Measurements from ENCODE around the gene CNTN6.

CNTN6 gene

DNA sequence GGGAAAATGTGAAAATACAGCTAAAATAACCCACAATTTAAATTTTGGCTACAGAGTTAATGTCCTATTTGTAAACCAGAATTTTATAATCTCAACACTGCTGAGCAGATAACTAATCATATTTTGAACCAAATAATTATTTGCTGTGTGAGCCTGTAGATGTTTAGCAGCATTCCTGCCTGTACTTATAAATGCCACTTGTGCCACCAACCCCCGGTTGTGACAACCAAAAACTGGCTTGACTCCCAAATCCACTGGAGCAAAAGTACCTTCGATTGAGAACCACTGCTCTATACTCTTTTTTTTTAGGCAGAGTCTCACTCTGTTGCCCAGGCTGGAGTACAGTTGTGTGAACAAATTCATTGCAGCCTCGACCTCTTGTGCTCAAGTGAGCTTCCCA lies 78.5 kb downstream of the CNTN6 start:
- in situ Hi-C loops (cut with MboI; ENCODE audit: low sequenced_read_pairs) = no loop called here

DNA sequence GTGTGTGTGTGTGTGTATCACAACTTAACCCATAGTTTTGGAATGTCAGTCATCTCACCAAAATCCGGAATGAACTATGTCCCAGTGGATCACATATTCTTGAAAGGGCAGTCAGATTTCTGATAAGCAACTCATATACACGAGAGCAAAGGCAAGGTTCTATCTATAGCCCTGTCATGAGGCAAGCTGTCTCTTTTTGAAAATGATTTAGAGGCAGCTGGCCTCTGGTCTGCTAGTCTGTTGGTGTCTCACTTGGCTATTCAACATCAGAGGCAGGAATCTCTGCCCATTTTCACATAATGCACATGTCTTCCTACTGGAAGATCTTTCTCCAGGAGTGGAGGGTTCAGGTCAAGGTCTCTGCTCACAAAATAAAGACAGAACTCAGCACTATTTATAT lies 79.8 kb downstream of the CNTN6 start:
- in situ Hi-C loops (cut with MboI; ENCODE audit: low sequenced_read_pairs) = no loop called here

DNA sequence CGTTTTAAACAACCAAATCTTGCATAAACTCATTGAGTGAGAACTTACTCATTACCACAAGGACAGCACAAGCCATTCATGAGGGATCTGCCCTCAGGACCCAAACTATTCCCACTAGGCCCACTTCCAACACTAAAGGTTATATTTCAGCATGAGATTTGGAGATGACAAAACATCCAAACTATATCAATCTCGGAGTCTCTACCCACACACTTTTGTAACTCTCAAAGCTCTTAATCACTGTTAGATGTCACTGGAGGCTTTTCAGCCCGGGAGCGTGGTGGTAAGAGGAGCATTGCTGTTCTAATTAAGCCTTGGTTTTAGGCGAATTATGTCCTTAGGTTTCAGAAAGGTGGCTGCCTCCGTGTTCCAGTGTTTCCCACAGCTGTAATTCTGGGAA lies 86.3 kb downstream of the CNTN6 start:
- in situ Hi-C loops (cut with MboI; ENCODE audit: low sequenced_read_pairs) = no loop called here

DNA sequence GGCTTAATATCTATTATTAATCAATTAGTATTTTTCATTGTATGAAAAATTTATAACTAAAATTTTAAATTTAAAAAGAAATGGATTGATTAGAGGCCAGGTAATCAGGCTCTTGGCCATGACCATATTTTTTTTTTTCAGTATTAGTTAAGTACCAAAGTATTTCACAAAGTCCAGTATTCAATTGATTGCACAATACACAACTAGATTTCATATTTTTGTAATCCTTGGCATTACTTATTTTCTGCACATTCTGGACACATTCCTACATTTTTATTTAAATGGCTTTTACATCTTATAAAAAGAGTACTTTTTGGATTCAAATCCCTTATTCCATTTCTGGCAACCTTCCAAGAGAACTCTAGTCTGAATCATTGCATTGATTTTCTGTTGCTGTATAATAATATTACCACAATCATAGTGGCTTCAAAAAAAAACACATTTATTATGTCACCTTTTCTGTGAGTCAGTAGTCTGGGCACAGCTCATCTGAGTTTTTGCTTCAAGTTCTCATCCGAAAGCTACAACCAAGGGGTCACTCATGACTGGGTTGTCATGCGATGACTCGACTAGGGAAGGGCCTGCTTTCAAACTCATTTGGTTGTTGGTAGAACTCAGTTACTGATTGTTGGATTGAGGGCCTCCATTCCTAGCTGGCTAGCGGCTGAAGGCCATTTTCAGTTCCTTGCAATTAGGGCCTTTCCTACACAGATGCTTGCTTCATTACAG lies 90.7 kb downstream of the CNTN6 start:
- in situ Hi-C loops (cut with MboI; ENCODE audit: low sequenced_read_pairs) = no loop called here

DNA sequence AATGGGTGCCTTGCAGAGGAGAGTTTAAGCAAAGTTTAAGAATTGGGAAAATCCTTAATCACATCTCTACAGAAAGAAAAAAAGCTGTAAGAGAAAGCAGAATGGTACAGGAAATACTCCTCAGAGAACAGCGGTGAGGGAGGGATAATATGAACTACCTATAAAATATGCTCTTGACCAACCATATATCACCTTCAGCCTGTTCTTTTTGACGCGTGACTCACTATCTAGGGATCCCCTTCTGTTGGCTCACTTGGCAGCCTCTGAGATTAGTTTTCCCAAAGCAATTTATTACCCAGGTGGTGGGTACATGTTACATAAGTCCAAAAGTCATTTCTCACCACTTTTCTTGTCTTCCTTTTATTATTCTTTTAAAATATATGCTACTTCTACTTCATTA lies 97.7 kb downstream of the CNTN6 start:
- in situ Hi-C loops (cut with MboI; ENCODE audit: low sequenced_read_pairs) = no loop called here

DNA sequence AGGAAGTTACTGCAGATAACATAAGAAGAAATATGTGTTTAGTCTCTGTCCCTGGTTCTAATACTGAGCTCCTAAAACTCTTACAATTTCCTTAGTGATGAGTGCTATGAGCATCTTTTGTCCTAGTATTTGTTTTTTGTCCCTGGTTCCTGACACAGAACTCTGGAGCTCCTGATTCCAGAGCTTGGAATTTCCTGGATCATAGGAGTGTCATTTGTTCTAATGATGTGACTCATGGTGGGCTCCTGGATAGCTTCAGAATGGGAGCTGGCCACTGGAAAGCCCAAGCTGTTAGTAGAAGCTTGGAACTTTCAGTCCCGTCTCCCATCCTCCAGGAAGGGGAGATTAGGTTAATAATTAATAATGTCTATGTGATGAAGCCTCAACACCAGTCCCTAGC lies 98.2 kb downstream of the CNTN6 start:
- in situ Hi-C loops (cut with MboI; ENCODE audit: low sequenced_read_pairs) = no loop called here

DNA sequence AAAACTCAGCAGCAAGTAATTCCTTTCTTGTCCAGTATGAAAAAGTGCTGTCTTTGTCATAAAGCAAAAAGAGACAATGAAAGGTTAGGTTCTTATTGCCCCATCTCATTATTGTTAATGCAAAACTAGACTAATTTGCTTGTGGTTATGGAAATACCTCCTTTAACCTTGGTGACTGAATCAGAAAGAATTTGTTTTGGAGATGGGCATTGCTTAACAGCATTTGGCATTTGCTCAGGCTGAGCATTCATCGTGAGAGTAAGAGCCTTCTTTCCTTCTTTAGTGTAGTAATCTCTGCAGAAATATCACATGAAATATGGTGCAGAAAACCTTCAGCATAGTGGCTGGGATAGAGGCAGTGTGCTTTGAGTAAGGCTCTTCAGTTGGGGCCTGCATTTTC lies 103.1 kb downstream of the CNTN6 start:
- in situ Hi-C loops (cut with MboI; ENCODE audit: low sequenced_read_pairs) = no loop called here

DNA sequence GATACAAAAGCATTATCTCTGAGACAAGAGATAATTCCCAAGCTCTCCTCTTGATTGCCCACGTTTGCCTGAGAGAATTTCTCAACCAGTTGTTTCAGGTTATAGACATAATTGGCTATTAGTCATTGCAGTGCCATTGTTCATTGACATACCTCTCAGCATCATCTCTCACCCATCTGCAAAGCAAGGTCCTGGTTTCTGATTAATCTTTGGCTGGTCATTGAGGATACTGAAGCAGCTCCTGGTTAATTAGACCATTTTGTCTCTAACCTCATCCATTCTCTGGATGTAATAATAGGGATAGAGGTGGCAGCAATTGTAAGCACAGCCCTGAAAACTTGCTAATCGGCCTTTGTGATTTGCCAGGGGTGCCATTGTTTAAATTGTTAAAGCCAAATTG lies 104.2 kb downstream of the CNTN6 start:
- in situ Hi-C loops (cut with MboI; ENCODE audit: low sequenced_read_pairs) = no loop called here

DNA sequence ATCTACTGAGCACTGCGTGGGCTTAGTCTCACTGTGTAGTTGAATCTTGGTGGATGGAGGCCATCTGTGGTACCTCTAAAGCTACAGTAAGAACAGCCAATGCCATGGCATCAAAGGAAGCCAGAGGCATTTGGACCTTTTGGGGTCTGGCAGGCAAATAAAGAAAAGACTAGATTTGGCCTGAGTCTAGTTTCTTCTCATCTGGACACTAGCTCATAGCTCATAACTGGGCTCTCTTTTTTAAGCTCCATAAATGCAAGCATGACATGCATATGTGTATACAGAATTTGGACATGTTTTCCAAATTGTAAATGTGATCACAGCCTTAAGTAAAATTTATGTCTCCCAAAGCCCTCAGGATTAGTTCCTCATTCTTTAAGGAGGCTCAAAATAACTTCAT lies 107.5 kb downstream of the CNTN6 start:
- in situ Hi-C loops (cut with MboI; ENCODE audit: low sequenced_read_pairs) = no loop called here

DNA sequence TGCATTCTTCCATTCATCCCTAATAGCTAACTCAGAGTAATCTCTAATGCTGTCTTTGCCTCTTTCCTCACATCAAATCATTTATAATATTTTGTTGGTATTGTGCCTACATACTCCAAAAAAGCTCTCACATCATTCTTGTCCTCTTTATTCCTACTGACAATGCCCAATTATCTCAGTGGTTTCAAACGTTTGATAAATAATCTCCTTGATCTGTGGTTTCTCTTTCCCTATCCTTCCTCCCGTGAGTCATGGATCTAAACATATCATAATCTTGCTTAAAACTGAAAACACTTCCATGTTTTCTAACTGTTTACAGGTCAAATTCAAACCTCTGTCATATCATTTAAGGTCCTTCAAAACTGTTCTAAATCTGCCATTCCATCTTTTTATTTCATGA lies 115.1 kb downstream of the CNTN6 start:
- in situ Hi-C loops (cut with MboI; ENCODE audit: low sequenced_read_pairs) = no loop called here

DNA sequence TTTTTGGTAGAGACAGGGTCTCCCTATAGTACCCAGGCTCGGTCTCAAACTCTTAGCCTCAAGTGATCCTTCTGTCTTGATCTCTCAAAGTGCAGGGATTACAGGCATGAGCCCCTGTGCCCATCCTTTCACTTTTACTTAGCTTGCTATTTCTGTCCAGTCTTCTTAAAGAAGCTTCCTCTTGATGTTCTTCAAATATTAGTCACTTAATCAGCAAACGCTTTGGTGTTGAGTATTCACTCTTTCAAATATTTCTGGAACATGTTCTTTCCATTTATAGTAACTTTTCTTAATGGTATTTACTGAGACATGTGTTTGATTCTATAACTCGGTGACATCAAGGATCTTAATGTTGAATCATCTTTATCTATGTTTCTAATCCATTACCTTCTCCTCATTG lies 122.1 kb downstream of the CNTN6 start:
- in situ Hi-C loops (cut with MboI; ENCODE audit: low sequenced_read_pairs) = no loop called here

DNA sequence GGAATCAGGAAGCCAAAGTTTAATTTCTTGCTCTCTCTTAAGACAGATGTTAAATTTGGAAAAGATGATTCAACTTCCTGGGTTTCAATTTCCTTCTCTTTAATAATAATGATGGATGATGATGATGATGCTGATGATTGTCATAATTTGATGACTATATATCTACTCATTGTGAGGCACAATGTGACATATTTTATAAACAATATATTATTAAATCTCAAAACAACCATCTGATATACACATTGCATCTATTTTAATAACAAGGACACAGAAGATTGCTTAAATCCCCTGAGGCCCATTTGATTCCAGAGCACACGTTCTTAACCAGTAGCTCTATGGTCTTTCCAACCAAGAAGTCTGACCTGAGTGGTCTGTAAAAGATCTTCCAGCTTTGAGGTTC lies 124.0 kb downstream of the CNTN6 start:
- in situ Hi-C loops (cut with MboI; ENCODE audit: low sequenced_read_pairs) = no loop called here

DNA sequence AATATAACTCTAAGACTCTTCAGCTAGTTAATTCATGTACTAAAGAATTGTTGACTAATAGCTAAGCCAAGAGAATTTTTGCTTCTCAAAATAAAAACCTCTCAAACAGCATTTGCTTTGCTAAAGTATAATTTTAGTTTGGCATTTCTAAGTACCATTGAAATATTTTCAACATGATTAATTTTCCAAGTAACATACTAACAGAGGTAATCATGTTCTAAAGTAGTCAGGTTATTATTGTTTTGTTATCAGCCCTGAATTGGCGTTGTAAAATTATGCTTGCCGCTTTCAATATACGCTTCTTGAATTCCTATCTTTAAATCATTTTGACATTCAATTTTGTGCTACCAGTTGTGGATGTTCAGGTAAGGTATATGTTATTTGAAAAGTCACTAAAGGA lies 134.3 kb downstream of the CNTN6 start:
- in situ Hi-C loops (cut with MboI; ENCODE audit: low sequenced_read_pairs) = no loop called here

DNA sequence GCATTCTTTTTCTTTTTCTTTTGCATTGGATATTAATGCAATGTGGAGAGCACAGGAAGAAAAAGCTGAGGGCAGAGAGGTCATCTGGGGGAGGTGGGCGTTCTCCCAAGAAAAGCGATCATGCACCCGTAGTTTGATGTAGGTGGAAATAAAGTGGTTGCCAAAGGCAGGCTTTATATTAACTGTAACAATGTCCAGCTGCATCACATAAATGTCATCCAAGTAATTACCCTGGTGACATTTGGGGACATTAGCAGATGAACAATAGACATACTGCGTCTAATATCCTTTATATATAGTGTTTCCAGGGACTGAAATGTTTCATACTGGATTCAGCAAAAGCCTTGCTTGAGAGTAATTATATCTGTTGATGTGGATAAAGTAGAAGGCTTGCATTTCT lies 135.5 kb downstream of the CNTN6 start:
- in situ Hi-C loops (cut with MboI; ENCODE audit: low sequenced_read_pairs) = no loop called here

DNA sequence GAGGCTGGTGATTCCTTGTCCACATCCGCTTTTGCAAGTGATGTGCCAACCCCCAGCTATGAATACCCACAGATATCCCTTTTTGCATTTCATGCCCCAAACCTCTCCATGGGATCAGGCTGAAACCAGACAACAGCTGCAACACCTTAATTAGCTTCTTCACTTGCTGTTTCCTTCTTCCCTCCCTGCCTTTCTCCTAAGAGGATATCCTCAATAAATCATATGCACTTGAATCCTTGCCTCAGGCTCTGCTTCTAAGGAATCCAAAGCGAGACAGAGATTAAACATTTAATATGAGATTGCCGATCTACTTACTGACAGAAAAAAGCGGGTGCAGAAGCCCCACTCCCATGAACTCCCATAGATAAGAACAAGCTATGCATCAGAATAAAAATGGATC lies 138.1 kb downstream of the CNTN6 start:
- in situ Hi-C loops (cut with MboI; ENCODE audit: low sequenced_read_pairs) = no loop called here

DNA sequence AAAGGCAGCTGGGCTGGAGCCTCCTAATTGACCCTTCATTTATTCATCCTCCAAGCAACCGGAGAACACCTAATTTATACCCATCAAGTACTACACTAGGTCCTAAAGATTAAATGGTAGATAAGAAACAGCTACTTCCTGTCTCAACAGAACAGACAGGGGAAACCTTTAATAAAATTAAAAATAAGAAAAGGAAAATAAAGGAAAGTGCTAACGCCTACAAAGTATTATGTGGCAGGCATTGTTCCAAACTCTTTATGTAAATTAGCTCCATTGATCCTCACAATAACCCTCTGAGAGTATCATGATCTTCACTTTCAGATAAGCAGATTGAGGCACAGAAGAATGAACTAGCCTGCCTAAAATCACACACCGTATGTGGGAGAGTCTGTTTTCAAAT lies 139.5 kb downstream of the CNTN6 start:
- in situ Hi-C loops (cut with MboI; ENCODE audit: low sequenced_read_pairs) = no loop called here

DNA sequence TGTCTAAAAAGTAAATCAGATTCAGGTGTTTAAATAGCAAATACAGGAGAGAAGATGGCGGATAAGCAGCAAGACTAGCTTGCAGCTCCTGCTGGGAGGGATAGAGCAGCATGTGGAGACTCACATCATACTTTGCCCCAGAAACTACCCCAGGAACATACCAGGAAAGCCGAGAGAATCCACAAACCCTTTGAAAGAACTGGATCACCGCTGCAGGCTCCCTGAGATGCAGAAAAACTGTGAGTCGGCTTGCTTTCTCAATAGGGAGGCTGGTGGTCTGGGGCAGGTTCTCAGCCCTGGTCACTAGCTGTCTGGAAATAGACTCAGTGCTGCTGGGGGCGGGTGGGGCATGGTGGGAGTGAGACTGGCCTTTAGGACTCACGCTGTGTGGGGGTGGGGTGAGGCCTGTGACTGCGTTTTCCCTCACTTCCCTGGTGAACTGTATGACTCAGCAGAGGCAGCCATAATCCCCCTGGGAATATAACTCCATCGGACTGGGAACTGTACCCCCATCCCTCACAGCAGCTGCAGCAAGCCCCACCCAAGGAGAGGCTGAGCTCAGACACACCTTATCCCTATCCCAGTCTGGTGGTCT lies 142.8 kb downstream of the CNTN6 start:
- in situ Hi-C loops (cut with MboI; ENCODE audit: low sequenced_read_pairs) = no loop called here

DNA sequence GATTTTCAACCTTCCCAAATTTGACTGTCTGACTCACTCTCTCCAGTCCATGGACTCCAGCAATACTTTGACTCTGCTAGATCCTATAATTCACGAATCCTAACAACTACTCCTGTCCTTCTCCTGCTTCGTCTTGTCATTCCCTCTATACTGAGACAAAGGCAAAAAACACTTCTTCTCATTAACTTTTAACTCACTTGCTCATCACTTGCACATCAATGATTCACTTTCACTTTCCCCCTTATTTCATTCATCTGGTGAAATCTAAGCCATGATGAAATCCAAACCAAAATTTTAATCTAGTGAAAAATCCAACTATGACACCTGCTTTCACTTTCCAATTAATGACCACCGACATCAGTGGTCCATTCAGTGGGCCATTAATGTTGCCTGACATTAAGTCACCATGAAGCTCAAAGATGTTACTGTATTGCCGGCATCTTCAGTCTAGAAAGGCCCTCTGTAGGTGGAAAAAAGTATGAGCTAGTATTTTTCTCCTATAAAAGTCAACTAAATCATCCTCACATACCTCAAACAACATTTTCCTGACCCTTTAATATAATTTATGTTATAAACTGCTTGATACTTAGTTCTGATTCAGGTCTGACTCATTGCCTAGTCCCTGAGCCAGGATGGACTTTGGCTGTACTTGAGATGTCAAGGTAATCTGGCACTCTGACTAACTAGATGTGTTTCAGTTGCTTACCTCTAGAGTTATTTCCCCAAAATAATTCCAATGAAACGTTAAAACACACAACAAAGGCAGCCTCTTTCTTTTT lies 158.6 kb downstream of the CNTN6 start:
- in situ Hi-C loops (cut with MboI; ENCODE audit: low sequenced_read_pairs) = no loop called here

DNA sequence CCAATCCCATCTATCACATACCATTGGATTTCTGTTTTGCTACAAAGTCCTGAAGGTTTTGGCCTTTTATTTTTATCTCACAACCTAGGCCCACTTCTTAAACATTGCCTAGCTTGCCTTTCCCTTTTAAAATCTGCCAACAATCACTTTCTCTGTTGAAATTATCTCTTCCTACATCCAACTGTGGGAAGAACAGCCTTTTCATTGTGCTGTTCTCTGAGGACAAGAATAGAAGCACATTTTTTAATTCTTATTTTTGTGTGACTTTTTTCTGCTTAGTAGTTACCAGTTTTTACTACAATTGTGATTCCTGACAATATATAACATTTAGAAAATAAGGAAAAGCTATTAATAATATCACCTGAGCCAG lies 159.2 kb downstream of the CNTN6 start:
- in situ Hi-C loops (cut with MboI; ENCODE audit: low sequenced_read_pairs) = no loop called here

DNA sequence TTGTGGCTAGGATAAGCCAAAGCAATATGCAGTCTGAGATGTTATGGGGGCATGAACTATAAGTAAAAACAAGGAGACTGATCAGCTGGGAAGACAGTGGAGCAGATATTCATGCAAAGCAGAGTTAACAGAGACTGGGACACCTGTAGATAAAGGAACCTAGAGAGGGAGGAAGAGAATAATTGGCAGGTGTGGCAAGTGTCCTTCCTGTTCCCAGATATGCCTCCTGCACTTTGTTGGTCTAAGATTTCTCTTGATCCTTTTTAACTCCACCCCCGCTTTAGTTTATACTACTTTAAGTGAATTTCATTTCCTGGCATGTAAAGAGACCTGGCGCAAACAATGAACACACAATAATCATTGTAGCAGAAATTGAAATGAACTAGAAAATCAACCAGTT lies 169.4 kb downstream of the CNTN6 start:
- in situ Hi-C loops (cut with MboI; ENCODE audit: low sequenced_read_pairs) = no loop called here

DNA sequence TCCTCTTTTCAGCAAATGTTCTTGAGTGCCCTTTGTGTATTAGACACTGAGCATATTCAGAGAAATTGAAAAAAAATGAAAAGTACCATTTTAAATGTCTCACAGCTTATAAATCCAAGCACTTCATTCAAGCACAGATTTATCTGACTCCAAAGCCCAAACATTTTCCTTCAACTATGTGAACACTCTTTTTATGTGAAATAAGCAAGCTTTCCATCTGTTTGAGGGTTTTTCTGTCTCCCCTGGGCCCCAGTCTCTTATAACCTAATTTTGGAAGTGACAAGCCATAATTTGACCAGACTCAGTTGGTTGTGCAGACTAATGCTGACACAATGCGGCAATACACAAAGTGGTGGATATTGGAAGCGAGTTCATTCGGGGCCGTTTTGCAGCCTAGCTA lies 170.3 kb downstream of the CNTN6 start:
- in situ Hi-C loops (cut with MboI; ENCODE audit: low sequenced_read_pairs) = no loop called here

DNA sequence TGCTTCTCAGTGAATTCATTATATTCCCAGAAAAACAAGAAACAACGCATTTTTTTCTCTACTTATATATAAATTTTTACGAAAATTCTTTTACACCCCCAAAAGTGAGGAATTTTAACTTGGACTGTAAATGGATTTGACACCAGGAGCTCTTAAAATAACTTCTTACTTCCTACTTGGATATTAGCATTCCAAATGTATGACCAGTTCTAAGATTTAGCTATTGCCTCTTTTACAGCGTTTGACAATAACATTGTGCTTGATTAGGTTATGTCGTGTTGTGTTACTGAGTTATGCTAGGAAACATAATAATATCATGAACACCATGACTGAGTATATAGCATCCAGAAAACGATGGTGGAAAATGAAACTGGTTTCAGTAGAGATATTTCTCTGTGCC lies 177.0 kb downstream of the CNTN6 start:
- in situ Hi-C loops (cut with MboI; ENCODE audit: low sequenced_read_pairs) = no loop called here
